ENCODE data around the gene ANKRD31.

DNA sequence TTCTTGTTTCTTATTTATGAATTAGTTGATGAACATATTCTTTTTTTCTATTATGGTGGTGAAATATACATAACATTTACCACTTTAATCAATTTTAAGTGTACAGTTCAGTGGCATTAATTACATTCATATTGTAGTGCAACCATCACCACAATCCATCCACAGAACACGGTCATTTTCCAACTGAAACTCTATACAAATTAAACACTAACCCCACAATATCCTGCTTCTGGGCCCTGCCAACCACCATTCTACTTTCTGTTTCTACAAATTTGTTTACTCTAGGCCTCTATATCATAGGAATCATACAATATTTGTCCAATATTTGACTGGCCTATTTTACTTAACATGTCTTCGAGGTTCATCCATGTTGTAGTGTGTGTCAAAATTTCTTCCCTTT is 191.6 kb downstream of the ANKRD31 start:
- no peak for TF ChIP-seq CTCF (IDR thresholded peaks at IDR 0.05)
- TF ChIP-seq POLR2A (IDR thresholded peaks at IDR 0.05) = no peak

All from prostate gland (tissue), 2 donors.